Bone marrow (tissue), 2 donors: ENCODE data around the gene SMTNL1.

ENCODE experiments used
- DNase-seq, 2 donors: peaks; one replicate each; lab custom pipeline; 2025; lab: John Stamatoyannopoulos, UW

SMTNL1 gene

GRCh38 chr11:57596266-57596885 lies 59.0 kb downstream of the SMTNL1 start:
- no peak for DNase-seq

- no peak for DNase-seq
These were observed 60.1 kb downstream of the SMTNL1 start, which contains the start of gene SERPING1 for GRCh38 chr11:57597461-57597915. SERPING1 (plus strand) TSS chr11:57597685; CDS start chr11:57598271, 586 bp downstream.

GRCh38 chr11:57597916-57598830 lies 60.8 kb downstream of the SMTNL1 start:
- DNase-seq: no peak

- DNase-seq: no peak
These were observed 61.4 kb downstream of the SMTNL1 start for GRCh38 chr11:57598831-57599155.

GRCh38 chr11:57599381-57599780 lies 62.0 kb downstream of the SMTNL1 start:
- no peak for DNase-seq
